ENCODE data around the gene TIE1.
A peak's percentile ranks its signal among the peaks of the same experiment; 100 is the strongest.

- TF ChIP-seq CTCF (conservative IDR thresholded peaks at IDR 0.05 in 1 of 2, IDR thresholded peaks at IDR 0.05 in 1 of 2; ENCODE audit: low read depth in 1 of 2, low read length in 2 of 2) = peak in 1 of 2 donors; percentile 8
- TF ChIP-seq EZH2 (IDR thresholded peaks at IDR 0.05; ENCODE audit: low read length, missing control alignments) = no peak
Observed at GRCh38 chr1:43316738-43317520, 16.1 kb downstream of the TIE1 start.
